ENCODE measurements around the gene CXCR4.

CXCR4 gene

DNA sequence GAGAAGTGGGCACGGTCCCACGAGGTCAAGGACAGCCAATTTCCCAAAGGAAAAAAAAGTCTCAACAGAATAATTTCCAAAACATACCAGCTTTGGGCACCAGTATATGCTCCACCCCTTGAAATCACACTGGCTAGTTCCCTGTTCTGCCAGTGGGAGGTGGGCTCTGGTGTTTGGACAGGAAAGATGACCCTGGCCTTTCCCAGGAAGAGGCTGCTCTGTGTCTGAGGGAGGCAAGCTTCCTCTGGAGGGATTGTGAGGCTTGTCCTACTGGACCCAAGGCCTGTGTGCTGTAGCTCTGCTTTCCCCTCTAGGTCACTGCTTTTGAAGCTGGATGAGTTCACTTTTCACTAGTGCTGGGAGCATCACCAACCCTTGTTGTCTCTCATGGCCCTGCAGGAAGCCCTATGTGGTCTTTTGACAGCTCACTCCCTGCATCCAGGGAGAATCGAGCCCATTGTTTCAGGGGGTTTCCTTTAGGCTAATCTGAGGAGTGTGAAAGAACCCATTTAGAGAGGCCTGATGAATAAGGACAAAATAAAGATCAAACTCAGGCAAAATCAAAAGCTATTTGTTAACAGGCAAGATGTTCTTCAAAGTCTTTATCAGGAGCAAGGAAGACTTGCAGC lies 36.3 kb downstream of the CXCR4 start:
- ATAC-seq (ENCODE audit: insufficient read depth, low read depth) = no peak
- H3K36me3 ChIP-seq (ENCODE audit: insufficient read depth, low read length) = no peaks in the 10 kb centered on the region
- no peaks in the 10 kb centered on the region for H3K27me3 ChIP-seq (ENCODE audit: insufficient read depth, low read length, poor library complexity)
- H3K9me3 ChIP-seq (ENCODE audit: insufficient read depth, low read length, severe bottlenecking) = no peaks in the 10 kb centered on the region
- H2AFZ ChIP-seq (ENCODE audit: low read depth, low read length) = no peak overlapping the region
- H3K4me3 ChIP-seq (ENCODE audit: low read depth in 1 of 2, low read length in 2 of 2) = no peak overlapping the region
- TF ChIP-seq, protein P1, sequence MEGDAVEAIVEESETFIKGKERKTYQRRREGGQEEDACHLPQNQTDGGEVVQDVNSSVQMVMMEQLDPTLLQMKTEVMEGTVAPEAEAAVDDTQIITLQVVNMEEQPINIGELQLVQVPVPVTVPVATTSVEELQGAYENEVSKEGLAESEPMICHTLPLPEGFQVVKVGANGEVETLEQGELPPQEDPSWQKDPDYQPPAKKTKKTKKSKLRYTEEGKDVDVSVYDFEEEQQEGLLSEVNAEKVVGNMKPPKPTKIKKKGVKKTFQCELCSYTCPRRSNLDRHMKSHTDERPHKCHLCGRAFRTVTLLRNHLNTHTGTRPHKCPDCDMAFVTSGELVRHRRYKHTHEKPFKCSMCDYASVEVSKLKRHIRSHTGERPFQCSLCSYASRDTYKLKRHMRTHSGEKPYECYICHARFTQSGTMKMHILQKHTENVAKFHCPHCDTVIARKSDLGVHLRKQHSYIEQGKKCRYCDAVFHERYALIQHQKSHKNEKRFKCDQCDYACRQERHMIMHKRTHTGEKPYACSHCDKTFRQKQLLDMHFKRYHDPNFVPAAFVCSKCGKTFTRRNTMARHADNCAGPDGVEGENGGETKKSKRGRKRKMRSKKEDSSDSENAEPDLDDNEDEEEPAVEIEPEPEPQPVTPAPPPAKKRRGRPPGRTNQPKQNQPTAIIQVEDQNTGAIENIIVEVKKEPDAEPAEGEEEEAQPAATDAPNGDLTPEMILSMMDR (IDR thresholded peaks at IDR 0.05; ENCODE audit: borderline replicate concordance, extremely low read depth, low read length, poor library complexity, severe bottlenecking) = no peak
- TF ChIP-seq EZH2 (IDR thresholded peaks at IDR 0.05; ENCODE audit: borderline replicate concordance, low read depth, low read length, severe bottlenecking) = no peak
- H3K9ac ChIP-seq (ENCODE audit: low read depth, low read length) = no peak overlapping the region
- no peaks in the 10 kb centered on the region for H3K79me2 ChIP-seq (ENCODE audit: insufficient read depth, low read length)
- H3K4me1 ChIP-seq (ENCODE audit: insufficient read depth, low read length) = no peaks in the 10 kb centered on the region
- no peak overlapping the region for H3K4me2 ChIP-seq (ENCODE audit: insufficient read depth, low read length)
- DNase-seq = no peak
- no peaks in the 10 kb centered on the region for H4K20me1 ChIP-seq (ENCODE audit: insufficient read depth, low read length)
- H3K27ac ChIP-seq (ENCODE audit: low read length) = no peak overlapping the region

DNA sequence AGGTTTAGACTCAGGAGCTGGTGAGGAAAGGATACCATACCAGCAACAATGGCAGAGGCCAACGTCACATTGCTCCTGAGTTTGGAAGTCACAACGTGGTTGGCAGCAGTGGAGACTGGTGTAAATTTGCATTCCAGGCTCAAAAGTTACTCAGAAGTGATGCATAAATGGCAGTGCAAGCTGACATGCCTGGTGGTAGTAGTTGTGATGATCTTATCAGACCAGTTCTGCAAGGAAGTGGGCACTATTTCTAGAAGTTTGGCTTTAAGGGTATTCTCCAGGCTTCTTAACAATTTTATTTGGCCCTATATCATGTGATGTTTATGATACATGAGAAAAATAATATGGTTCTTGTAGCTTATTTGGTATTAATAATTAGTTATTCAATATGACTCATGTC lies 37.8 kb downstream of the CXCR4 start:
- no peak for ATAC-seq (ENCODE audit: insufficient read depth, low read depth)

DNA sequence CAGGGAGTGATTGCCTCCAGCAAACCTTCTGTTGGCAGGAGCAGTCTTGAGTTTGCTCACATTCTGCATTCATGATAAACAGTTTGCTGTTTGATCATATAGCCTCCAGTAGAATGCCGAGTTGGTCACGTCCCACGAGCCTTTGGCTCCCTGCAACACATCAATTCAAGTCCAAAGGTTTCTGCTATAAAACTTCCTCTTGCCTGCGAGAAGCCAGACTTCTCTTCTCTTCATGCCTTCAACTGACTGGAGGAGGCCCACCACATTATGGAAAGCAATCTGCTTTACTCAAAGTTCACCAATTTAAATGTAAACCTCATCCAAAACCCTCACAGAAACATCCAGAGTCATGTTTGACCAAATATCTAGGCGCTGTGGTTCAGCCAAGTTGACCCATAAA lies 40.8 kb downstream of the CXCR4 start:
- Histone ChIP-seq H3K79me2 (ENCODE audit: insufficient read depth, low read length) (no peaks in the 10 kb centered on the region), H3K36me3 (ENCODE audit: insufficient read depth, low read length) (no peaks in the 10 kb centered on the region), H3K27me3 (ENCODE audit: insufficient read depth, low read length, poor library complexity) (no peaks in the 10 kb centered on the region), H4K20me1 (ENCODE audit: insufficient read depth, low read length) (no peaks in the 10 kb centered on the region), H3K4me3 (ENCODE audit: low read depth in 1 of 2, low read length in 2 of 2) (no peak overlapping the region), H3K9ac (ENCODE audit: low read depth, low read length) (no peak overlapping the region), H3K4me1 (ENCODE audit: insufficient read depth, low read length) (no peaks in the 10 kb centered on the region), H3K9me3 (ENCODE audit: insufficient read depth, low read length, severe bottlenecking) (no peaks in the 10 kb centered on the region), H3K27ac (ENCODE audit: low read length) (no peak overlapping the region), H3K4me2 (ENCODE audit: insufficient read depth, low read length) (no peak overlapping the region), H2AFZ (ENCODE audit: low read depth, low read length) (no peak overlapping the region)
- ATAC-seq (ENCODE audit: insufficient read depth, low read depth) (no peak), DNase-seq (no peak)
- TF ChIP-seq, protein P1 (IDR thresholded peaks at IDR 0.05; ENCODE audit: borderline replicate concordance, extremely low read depth, low read length, poor library complexity, severe bottlenecking) = no peak
- TF ChIP-seq EZH2 (IDR thresholded peaks at IDR 0.05; ENCODE audit: borderline replicate concordance, low read depth, low read length, severe bottlenecking) = no peak

More for the DNA sequence above, 37.8 kb downstream of the CXCR4 start:
- Histone ChIP-seq H3K36me3 (ENCODE audit: insufficient read depth, low read length) (no peaks in the 10 kb centered on the region), H3K9me3 (ENCODE audit: insufficient read depth, low read length, severe bottlenecking) (no peaks in the 10 kb centered on the region), H4K20me1 (ENCODE audit: insufficient read depth, low read length) (no peaks in the 10 kb centered on the region), H2AFZ (ENCODE audit: low read depth, low read length) (no peak overlapping the region), H3K9ac (ENCODE audit: low read depth, low read length) (no peak overlapping the region), H3K27me3 (ENCODE audit: insufficient read depth, low read length, poor library complexity) (no peaks in the 10 kb centered on the region), H3K4me3 (ENCODE audit: low read depth in 1 of 2, low read length in 2 of 2) (no peak overlapping the region), H3K27ac (ENCODE audit: low read length) (no peak overlapping the region), H3K4me2 (ENCODE audit: insufficient read depth, low read length) (no peak overlapping the region), H3K4me1 (ENCODE audit: insufficient read depth, low read length) (no peaks in the 10 kb centered on the region), H3K79me2 (ENCODE audit: insufficient read depth, low read length) (no peaks in the 10 kb centered on the region)
- TF ChIP-seq, protein P1 (IDR thresholded peaks at IDR 0.05; ENCODE audit: borderline replicate concordance, extremely low read depth, low read length, poor library complexity, severe bottlenecking) = no peak
- no peak for TF ChIP-seq EZH2 (IDR thresholded peaks at IDR 0.05; ENCODE audit: borderline replicate concordance, low read depth, low read length, severe bottlenecking)
- DNase-seq = no peak

All from DND-41 (cell line).